NCI-H2107 treated with DMSO at 0.1 percent for 48 hours (cell line): ENCODE measurements around the gene SNRNP40.
"Not testable (repeated sequence)": the region's sequence is repeated elsewhere in the genome, so short reads cannot be mapped to it uniquely, and the experiment has no call there.

Experiments used
- DNase-seq: peaks from one replicate; lab custom pipeline; 2025; ENCODE audit not compliant: unreplicated experiment; lab: John Stamatoyannopoulos, UW

The SNRNP40 gene

GRCh38 chr1:31287791-31288190, 8.8 kb downstream of the SNRNP40 start:
- not testable (repeated sequence) for DNase-seq

- not testable (repeated sequence) for DNase-seq
Observed at GRCh38 chr1:31282426-31282825, 14.2 kb downstream of the SNRNP40 start.

GRCh38 chr1:31273619-31274018, 23.0 kb downstream of the SNRNP40 start:
- no peak for DNase-seq

GRCh38 chr1:31272369-31272768, 24.2 kb downstream of the SNRNP40 start:
- no peak for DNase-seq

- no peak for DNase-seq
Observed at GRCh38 chr1:31266547-31266946, 30.0 kb downstream of the SNRNP40 start.

GRCh38 chr1:31264790-31265386, 31.7 kb downstream of the SNRNP40 start:
- no peak for DNase-seq

- DNase-seq = no peak
Observed at GRCh38 chr1:31263408-31263807, 33.2 kb downstream of the SNRNP40 start.

GRCh38 chr1:31262393-31262792, 34.2 kb downstream of the SNRNP40 start:
- DNase-seq = not testable (repeated sequence)

- DNase-seq = no peak
Observed at GRCh38 chr1:31261916-31262315, 34.7 kb downstream of the SNRNP40 start.

GRCh38 chr1:31259746-31260145, 36.8 kb downstream of the SNRNP40 start:
- DNase-seq = no peak

GRCh38 chr1:31258581-31258980, 38.0 kb downstream of the SNRNP40 start:
- DNase-seq = no peak

GRCh38 chr1:31257213-31257612, 39.4 kb downstream of the SNRNP40 start:
- DNase-seq = no peak

GRCh38 chr1:31249854-31250253, 46.7 kb downstream of the SNRNP40 start:
- no peak for DNase-seq

GRCh38 chr1:31248276-31248675, 48.3 kb downstream of the SNRNP40 start:
- no peak for DNase-seq

GRCh38 chr1:31244326-31244725, 52.3 kb downstream of the SNRNP40 start:
- no peak for DNase-seq

GRCh38 chr1:31243501-31244286, 52.9 kb downstream of the SNRNP40 start:
- no peak for DNase-seq

GRCh38 chr1:31241321-31241720, 55.3 kb downstream of the SNRNP40 start:
- no peak for DNase-seq

- no peak for DNase-seq
Observed at GRCh38 chr1:31239653-31240241, 56.8 kb downstream of the SNRNP40 start, which contains the start of gene NKAIN1. TSS of gene NKAIN1 (minus strand) at chr1:31239887. CDS start at chr1:31239547, 340 bp downstream.

GRCh38 chr1:31238986-31239613, 57.5 kb downstream of the SNRNP40 start:
- DNase-seq = no peak

- DNase-seq = no peak
Observed at GRCh38 chr1:31238612-31238985, 58.0 kb downstream of the SNRNP40 start.

- DNase-seq = no peak
Observed at GRCh38 chr1:31234870-31235269, 61.7 kb downstream of the SNRNP40 start.
